GM18951 (cell line): Measurements from ENCODE around the gene KRTAP4-11.

Source experiments
- POLR2A ChIP-seq: IDR thresholded peaks from 4 replicates; pipeline ENCODE4 v1.6.1; 2011; ENCODE audit warnings: mild to moderate bottlenecking; ENCODE audit not compliant: insufficient read length, insufficient read depth; ENCODE audit errors: extremely low read depth
- in situ Hi-C: fragments of 300-500 bp; cut with MboI; formaldehyde crosslinking; loops from one replicate; pipeline ENCODE4 v1.12.0; 2022; ENCODE audit warnings: low sequenced_read_pairs, mixed read lengths, inconsistent platforms; ENCODE audit not compliant: unreplicated experiment

KRTAP4-11 gene

GRCh38 chr17:41082626-41083025 lies 35.5 kb downstream of the KRTAP4-11 start:
- in situ Hi-C loops = no loop called here
- TF ChIP-seq POLR2A = no peak

GRCh38 chr17:41076788-41077187 lies 41.4 kb downstream of the KRTAP4-11 start:
- no peak for TF ChIP-seq POLR2A
- in situ Hi-C loops = no loop called here

- no peak for TF ChIP-seq POLR2A
- in situ Hi-C loops = no loop called here
Observed at GRCh38 chr17:41073676-41074075, 44.5 kb downstream of the KRTAP4-11 start.

- in situ Hi-C loops = no loop called here
- TF ChIP-seq POLR2A = no peak
Observed at GRCh38 chr17:41071606-41072360, 46.4 kb downstream of the KRTAP4-11 start.

- no peak for TF ChIP-seq POLR2A
- in situ Hi-C loops = no loop called here
Observed at GRCh38 chr17:41069031-41069430, 49.1 kb downstream of the KRTAP4-11 start.

- TF ChIP-seq POLR2A = no peak
- in situ Hi-C loops = no loop called here
Observed at GRCh38 chr17:41067281-41067680, 50.9 kb downstream of the KRTAP4-11 start.
